Erythroblast (primary cell): ENCODE data around the gene ENTPD2.

Experiments
- GATA1 ChIP-seq: IDR thresholded peaks from 2 replicates; pipeline ENCODE4 v1.6.1; 2011; ENCODE audit warnings: low read depth, mild to moderate bottlenecking, control low read depth, low read length, moderate library complexity
- POLR2A ChIP-seq: IDR thresholded peaks from 2 replicates; pipeline ENCODE4 v1.6.1; 2011; ENCODE audit warnings: mild to moderate bottlenecking, low read length

DNA sequence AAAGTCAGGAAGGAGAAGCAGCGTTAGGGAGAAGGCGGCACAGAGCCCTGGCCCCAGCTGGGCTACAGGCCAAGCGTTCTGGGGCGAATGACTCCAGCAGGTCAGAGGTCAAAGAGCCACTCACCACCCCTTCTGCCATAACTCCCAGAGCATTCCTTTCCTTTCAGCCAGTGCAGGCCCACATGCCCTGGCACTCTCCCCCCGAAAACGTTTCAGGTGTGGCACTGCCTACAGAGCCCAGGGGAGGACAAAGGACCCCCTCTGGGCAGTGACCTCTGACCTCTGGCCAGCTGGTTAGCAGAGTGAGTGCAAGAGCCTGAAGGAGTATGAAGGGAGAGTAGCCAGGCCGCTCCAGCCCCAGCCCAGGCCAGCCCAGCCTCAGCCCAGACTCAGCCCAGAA lies 30.7 kb downstream of the ENTPD2 start:
- TF ChIP-seq POLR2A (no peak), GATA1 (no peak)
